IPS-20b (cell line): ENCODE measurements around the gene ZNRD2.

Experiments used
- H3K27ac ChIP-seq: one replicate; pipeline ENCODE4 v1.5.1; 2013; ENCODE audit warnings: low read length
- H3K27me3 ChIP-seq: 2 replicates; pipeline ENCODE4 v1.6.1; 2013; ENCODE audit warnings: mild to moderate bottlenecking, low read length, inconsistent platforms; ENCODE audit not compliant: insufficient read depth
- H3K36me3 ChIP-seq: 2 replicates; pipeline ENCODE4 v1.6.1; 2013; ENCODE audit warnings: low read depth, mild to moderate bottlenecking, inconsistent platforms, low read length, moderate library complexity; ENCODE audit not compliant: insufficient read depth
- H3K4me1 ChIP-seq: 2 replicates; pipeline ENCODE4 v1.6.1; 2013; ENCODE audit warnings: mild to moderate bottlenecking, control low read depth, inconsistent platforms, low read length, moderate library complexity; ENCODE audit not compliant: insufficient read depth
- H3K4me3 ChIP-seq: 2 replicates; pipeline ENCODE4 v1.5.1; 2013; ENCODE audit warnings: mild to moderate bottlenecking, low read length, inconsistent platforms
- H3K9ac ChIP-seq: 2 replicates; pipeline ENCODE4 v1.6.1; 2013; ENCODE audit warnings: low read depth, mild to moderate bottlenecking, inconsistent platforms, low read length, moderate library complexity
- H3K9me3 ChIP-seq: 2 replicates; pipeline ENCODE4 v1.6.1; 2013; ENCODE audit warnings: mild to moderate bottlenecking, low read depth, low read length, inconsistent platforms; ENCODE audit not compliant: insufficient read depth

The ZNRD2 gene

GRCh38 chr11:65621460-65621859 lies 51.2 kb downstream of the ZNRD2 start:
- Histone ChIP-seq H3K36me3 (peaks cover 71% of the 10 kb centered on the region), H3K9ac (no peak overlapping the region), H3K9me3 (no peaks in the 10 kb centered on the region), H3K27me3 (no peaks in the 10 kb centered on the region), H3K27ac (no peak overlapping the region), H3K4me3 (no peak overlapping the region), H3K4me1 (peaks cover 3% of the 10 kb centered on the region; the same call in 1 of the 2 replicates)
